GM20431 (cell line): ENCODE data around the gene TAS1R3.

ENCODE experiments used
- in situ Hi-C: fragments of 300-500 bp; cut with MseI, MboI; formaldehyde crosslinking; loops from one replicate; pipeline ENCODE4 v1.15.0; 2020; ENCODE audit warnings: low sequenced_read_pairs; ENCODE audit not compliant: unreplicated experiment

Gene TAS1R3

GRCh38 chr1:1294250-1294890 lies 36.7 kb upstream of the TAS1R3 start:
- in situ Hi-C loops: no loop called here

GRCh38 chr1:1295154-1295923 lies 35.7 kb upstream of the TAS1R3 start:
- in situ Hi-C loops: no loop called here

GRCh38 chr1:1296070-1297061 lies 34.7 kb upstream of the TAS1R3 start:
- in situ Hi-C loops: no loop called here

GRCh38 chr1:1297802-1298424 lies 33.2 kb upstream of the TAS1R3 start:
- in situ Hi-C loops: no loop called here

GRCh38 chr1:1298861-1299685 lies 32.0 kb upstream of the TAS1R3 start:
- in situ Hi-C loops: no loop called here

- in situ Hi-C loops: no loop called here
Measured at GRCh38 chr1:1299686-1300351, 31.3 kb upstream of the TAS1R3 start.

GRCh38 chr1:1300352-1300739 lies 30.7 kb upstream of the TAS1R3 start:
- in situ Hi-C loops: no loop called here

GRCh38 chr1:1302006-1302430 lies 29.1 kb upstream of the TAS1R3 start:
- in situ Hi-C loops: no loop called here

- in situ Hi-C loops: no loop called here
Measured at GRCh38 chr1:1302951-1303509, 28.1 kb upstream of the TAS1R3 start.

GRCh38 chr1:1303736-1304135 lies 27.3 kb upstream of the TAS1R3 start:
- in situ Hi-C loops: no loop called here

GRCh38 chr1:1304331-1305299 lies 26.5 kb upstream of the TAS1R3 start:
- in situ Hi-C loops: no loop called here

GRCh38 chr1:1305300-1306069 lies 25.6 kb upstream of the TAS1R3 start:
- in situ Hi-C loops: no loop called here

GRCh38 chr1:1306070-1306660 lies 24.9 kb upstream of the TAS1R3 start:
- in situ Hi-C loops: no loop called here

GRCh38 chr1:1306661-1307260 lies 24.3 kb upstream of the TAS1R3 start:
- in situ Hi-C loops: no loop called here

GRCh38 chr1:1307261-1307922 lies 23.7 kb upstream of the TAS1R3 start:
- in situ Hi-C loops: no loop called here
